ENCODE results near the gene MRPL45.

- TF ChIP-seq, protein P1, sequence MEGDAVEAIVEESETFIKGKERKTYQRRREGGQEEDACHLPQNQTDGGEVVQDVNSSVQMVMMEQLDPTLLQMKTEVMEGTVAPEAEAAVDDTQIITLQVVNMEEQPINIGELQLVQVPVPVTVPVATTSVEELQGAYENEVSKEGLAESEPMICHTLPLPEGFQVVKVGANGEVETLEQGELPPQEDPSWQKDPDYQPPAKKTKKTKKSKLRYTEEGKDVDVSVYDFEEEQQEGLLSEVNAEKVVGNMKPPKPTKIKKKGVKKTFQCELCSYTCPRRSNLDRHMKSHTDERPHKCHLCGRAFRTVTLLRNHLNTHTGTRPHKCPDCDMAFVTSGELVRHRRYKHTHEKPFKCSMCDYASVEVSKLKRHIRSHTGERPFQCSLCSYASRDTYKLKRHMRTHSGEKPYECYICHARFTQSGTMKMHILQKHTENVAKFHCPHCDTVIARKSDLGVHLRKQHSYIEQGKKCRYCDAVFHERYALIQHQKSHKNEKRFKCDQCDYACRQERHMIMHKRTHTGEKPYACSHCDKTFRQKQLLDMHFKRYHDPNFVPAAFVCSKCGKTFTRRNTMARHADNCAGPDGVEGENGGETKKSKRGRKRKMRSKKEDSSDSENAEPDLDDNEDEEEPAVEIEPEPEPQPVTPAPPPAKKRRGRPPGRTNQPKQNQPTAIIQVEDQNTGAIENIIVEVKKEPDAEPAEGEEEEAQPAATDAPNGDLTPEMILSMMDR (IDR thresholded peaks at IDR 0.05): no peak
- TF ChIP-seq POLR2AphosphoS5 (IDR thresholded peaks at IDR 0.05): no peak
- TF ChIP-seq EP300 (IDR thresholded peaks at IDR 0.05): no peak
- TF ChIP-seq POLR2A (IDR thresholded peaks at IDR 0.05): no peak
Observed at GRCh38 chr17:38322897-38323296, 25.9 kb downstream of the MRPL45 start.
